ENCODE measurements around the gene EFCAB8.

Gene EFCAB8

DNA sequence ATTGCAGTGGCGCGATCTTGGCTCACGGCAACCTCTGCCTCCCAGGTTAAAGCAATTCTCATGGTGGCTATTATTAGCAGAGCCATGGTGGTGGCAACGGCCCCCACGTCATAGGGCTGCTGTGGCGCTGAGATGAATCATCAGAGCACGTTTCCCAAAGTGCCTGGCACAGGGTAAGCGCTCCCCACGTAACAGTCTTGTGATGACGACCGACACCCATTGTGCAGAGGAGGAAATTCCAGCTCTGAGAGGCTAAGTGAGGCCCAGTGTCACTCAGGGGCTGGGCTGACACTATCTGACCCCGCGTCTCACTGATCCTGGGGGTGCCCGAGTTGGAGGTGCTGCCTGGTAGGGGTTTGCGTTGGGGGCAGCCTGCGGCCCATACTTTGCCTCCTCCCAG lies 129.3 kb downstream of the EFCAB8 start:
- peak; percentile 11 for DNase-seq

DNA sequence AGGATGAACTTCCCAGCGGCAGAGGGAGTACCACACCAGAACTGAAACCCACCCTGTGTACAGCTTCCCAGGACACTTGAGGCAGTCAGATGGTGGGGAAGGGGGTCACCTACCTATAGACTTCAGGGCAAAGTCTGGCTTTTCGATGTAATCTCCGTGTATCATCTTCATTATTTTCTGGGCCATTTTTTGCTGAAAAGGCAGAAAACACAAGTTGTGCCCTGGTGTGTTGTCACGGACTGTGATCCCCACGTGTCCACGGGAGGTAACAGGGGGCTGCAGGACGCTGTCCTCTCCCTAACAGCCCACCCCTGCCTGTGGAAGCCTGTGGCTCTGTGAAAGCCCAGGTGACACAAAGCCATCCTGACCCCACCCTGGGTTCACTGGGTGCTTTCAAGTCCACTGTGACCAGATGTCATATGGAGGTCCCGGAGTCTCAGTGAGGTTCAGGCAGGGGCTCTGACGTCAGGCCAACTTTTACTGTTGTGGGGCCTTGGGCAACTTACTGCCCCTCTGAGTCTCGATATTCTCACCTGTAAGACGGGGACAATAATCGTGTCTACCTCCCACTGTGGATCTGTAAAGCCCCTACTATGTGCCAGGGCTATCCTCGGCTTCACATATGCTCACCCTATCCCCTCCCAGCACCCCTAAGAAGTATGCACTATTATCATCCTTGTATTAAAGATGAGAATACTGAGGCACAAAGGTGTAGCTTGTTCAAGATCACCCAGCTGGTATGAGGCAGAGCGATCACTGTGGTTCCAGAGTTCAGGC lies 131.0 kb downstream of the EFCAB8 start:
- DNase-seq, result no peak

DNA sequence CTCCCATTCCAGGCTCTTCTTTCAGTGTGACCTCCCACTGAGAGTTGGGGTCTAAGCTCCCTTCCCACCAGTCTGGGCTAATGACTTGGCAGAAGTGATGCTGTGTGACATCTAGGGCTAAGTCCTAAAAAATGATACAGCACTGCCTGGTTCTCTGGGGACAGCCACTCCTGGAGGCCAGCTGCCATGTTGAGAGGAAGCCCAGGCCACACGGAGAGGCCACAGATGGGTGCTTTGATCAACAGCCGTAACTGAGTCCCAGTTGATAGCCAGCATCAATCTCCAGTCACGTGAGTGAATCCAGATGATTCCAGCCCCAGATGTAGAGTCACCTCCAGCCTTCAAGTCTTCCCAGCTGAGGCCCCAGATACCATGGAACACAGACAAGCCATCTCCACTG lies 131.7 kb downstream of the EFCAB8 start:
- no peak for DNase-seq

DNA sequence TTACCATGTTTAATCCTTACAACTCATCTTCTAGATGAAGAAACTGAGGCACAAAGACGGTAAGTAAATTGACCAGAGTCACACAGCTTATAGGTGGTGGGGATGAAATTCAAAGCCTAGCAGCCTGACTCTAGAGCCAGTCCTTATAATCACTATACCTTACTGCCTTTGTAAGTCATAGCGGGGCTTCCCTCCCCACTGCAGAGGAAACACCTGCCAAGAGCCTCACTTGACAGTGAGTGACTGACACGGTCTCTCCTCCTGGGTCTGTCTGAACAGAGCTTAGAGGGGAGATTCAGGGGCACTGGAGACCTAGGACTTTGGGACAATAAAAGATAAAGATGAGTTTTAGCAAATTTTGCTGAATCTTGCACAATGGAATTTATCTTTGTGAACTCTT lies 132.7 kb downstream of the EFCAB8 start:
- no peak for DNase-seq

DNA sequence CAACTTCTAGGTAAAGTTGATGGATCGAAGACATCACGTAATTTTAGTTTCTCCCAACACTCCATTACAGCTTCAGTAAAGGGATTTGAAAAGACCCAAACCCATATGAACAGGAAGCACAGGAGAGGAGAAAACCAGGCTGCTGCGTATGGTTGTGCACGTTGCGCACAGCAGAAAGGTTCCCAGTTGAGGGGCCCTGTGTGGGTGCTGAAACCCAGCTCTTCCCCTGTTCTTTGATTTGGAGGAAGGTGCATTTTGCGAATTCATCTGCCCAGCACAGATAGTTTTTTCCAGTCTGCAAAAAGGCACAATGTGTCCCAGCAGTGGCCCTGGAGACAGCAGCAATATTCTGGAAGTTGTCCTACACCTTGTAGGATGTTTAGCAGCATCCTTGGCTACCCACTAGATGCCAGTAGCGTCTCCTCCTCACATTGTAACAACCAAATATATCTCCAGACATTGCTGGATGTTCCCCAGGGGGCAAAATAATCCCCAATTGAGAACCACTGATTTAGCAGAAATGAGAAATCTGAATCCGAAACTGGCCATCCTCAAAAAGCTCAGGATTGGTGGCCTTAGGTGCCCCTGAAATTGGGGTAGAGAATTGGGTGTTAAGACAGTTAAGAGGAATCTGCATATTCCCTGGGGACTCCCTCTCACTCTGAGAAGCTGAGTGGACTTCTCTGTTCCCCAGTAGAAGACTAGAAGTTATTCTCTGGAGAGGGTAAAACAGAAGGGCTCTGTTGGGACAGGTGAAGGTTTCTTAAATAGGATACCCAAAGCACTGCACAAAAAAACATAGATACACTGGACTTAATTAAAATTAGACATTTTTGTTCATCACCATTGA lies 133.3 kb downstream of the EFCAB8 start:
- DNase-seq, result no peak

DNA sequence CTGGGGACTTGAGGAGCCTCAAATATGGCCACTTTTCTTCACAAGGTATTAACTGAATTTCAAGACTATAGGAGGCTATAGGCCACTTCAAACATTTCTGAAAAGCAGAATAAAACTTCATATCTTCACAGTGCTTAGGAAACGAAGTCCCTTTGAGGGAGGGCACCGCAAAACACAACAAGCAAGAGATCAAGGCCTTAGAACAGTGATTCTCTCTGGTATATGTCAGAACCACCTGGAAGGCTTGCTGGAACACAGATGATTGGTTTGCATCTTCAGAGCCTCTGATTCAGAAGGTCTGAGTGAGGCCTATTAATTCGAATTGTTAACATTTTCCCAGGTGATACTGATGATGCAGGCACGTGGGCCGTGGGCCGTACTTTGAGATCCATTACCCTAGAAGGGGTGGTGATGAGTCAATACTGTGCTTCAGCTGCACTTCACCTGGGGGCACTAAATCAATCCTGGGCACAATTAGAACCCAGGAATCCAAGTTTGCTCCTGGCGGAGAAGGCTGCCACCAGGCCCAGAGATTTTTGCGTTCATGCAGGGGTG lies 134.8 kb downstream of the EFCAB8 start:
- DNase-seq, result no peak

DNA sequence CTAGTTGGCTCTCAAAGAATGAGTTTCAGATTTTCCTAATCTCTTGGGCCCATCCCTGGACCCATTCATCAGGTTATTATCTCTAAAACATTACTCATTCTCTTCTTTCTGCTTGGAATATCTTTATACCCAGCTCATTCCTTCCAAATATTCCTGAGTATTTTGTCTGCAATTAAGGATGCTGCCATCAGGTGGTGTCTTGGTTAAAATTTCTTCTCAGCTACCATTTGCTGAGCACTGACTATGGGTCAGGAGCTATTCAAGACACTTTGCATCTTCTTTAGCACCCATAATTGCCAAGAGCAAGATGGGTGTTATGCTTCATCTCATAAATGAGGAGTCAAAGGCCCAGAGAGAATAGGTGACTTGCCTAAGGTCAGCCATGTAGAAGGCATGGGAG lies 137.1 kb downstream of the EFCAB8 start:
- DNase-seq, result no peak

DNA sequence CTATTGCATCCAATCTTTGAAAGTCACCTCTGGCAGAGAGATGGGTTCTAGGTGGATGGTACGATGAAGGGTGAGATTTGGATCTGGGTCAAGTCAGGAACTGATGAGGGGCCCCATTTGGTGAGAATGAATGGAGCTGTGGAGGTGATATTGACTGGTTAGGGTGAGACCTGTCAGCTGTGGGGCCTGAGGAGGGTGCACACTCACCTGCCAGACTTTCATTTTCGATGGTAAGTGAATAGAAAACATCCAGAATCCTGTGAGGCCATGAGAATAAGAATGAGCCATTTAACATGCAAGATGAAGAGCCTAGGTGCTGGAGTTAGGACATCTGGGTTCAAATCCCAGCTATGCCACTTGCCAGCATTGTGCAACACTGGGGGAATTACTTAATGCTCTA lies 138.7 kb downstream of the EFCAB8 start:
- DNase-seq, result no peak

DNA sequence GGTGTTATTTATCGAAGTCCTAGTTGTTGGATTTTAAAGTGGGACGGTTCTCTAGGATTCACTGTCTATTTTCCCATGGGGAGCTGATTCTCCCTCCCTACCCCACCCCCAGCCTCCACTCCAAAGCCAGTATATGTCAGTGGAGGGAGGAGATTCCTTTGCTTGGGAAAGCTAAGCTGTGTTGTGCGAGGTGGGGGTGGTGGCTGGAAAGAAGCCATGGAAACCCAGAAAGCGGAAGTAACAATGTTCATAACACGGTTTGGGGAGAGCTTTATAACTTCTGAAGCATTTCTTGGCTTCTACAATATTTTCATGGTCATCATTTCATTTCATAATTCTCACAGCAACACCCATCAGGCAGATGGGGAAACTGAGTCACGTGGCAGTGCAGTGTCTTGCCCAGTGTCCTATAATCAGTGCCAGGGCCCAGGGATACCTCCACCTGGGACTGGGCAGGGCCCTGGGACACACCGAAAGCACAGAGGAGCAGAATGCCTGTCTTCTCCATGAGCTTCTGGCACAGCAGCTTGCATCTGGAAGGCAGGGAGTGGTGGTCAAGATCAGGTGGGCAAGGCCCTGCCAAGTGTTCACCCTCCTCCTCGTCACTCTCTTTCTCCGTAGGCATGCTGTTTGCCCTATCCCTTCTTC lies 141.0 kb downstream of the EFCAB8 start:
- peak; percentile 70 for DNase-seq

DNA sequence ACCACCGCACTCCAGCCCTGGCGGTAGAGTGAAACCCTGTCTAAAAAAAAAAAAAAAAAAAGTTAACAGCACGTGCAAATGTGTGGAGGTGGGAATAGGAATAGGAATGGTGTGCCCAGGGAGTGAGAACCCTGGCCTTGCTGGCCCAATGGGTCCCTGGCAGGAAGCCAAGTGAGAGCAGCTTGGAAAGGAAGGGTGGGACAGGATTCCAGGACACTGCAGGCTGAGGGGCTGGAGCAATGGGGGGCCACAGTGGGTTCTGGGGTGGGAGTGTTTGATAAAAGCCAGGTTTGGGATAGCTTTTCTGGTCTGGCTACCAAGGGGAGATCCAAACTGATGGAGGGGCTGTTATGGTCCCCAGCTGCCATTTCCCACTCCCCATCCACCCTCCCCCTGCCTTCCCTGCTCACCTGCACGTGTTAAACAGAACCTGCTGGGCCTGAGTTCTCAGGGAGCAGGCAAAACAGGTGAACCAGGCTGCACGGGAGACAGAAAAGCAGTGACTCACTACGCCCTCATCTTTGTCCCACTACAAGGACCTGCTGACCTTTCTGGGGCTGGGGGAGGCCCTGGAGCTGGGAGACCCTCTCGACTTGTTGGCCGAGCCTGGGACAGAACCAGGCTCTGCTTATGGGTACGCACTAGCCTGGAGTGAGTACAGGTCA lies 142.2 kb downstream of the EFCAB8 start:
- DNase-seq, result no peak

DNA sequence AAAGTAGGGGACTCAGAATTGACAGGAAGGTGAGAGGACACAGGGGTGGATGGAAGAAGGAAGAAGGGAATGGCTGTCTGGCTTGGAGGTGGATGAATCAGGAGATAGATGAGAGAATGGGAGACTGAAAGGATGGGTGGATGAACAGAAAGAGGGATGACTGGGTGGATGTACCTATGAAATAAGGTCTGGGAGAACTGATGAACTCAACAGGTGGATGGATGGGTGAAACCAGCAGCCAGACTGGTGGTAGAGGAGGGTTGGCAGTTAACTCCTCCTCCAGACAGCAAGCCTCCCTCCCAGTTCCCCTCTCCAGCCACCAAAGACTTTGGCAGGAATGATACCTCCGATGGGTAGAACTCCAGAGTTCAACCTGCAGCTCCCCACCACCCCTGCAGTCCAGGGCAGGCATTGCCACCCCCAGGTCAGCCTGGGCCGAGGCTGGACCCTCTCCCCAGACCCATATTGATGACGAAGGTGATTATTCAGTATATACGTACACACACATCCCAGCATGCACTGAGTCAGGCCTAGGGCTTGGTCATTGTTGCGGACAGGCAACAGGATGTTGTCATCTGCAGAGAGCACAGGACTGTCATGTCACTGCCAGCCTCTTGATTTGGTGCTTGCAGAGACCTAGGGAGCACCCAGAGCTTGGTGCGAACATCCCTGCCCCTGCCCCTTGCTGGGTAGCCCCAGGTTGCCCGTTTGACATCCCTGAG lies 143.5 kb downstream of the EFCAB8 start:
- DNase-seq, result no peak

DNA sequence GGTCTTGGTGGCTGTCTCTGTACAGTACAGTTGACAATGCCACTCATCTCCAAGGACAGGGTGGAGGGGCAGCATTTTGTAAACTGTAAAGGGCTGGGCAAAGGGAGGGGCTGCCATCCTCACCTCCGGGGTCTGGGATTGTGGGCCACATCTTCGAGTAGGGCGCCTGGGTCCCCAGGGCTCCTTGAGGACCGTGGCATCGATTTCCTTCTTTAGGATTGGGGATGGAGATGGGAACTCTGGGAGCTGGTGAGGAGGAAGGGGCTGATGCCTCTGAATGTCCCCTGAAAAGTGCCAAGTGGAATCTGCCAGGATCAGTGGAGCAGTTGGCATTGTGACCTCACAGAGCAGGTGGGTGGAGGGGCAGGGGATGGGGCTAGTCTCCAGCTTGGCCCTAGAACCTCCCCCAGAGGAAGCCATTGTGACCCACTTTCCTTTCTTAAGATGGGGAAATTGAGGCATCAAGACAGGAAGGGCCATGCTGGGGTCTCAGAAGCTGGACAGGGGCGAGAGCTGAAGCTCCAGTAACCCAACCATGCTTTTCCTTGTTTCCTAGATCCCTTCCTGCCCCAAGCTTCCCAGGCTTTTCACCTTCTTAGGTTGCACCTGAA lies 145.5 kb downstream of the EFCAB8 start, which contains the start of gene SUN5:
SUN5 (minus strand) TSS at position 293 of the 611 bp plus-strand sequence; CDS start at position 200, 93 bp downstream.
- DNase-seq, result no peak

DNA sequence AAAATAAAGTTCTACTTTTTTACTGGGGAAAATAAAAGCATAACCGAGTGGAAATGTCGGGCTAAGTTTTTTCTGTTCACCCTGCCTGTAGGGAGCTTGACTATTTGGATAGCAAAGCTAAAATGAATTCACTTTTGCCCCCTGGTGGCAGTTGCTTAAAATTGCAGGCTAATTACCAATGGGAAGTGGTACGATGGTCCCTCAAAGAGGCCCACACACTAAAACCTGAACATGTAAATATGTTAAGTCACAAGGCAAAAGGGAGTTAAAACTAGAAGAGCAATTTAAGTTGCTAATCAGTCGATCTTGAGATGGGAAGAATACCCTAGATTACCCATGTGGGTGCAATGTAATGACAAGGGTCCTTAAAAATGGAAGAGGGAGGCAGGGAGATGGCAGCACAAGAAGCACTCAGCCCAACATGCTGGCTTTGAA lies 146.4 kb downstream of the EFCAB8 start:
- peak; percentile 54 for DNase-seq

DNA sequence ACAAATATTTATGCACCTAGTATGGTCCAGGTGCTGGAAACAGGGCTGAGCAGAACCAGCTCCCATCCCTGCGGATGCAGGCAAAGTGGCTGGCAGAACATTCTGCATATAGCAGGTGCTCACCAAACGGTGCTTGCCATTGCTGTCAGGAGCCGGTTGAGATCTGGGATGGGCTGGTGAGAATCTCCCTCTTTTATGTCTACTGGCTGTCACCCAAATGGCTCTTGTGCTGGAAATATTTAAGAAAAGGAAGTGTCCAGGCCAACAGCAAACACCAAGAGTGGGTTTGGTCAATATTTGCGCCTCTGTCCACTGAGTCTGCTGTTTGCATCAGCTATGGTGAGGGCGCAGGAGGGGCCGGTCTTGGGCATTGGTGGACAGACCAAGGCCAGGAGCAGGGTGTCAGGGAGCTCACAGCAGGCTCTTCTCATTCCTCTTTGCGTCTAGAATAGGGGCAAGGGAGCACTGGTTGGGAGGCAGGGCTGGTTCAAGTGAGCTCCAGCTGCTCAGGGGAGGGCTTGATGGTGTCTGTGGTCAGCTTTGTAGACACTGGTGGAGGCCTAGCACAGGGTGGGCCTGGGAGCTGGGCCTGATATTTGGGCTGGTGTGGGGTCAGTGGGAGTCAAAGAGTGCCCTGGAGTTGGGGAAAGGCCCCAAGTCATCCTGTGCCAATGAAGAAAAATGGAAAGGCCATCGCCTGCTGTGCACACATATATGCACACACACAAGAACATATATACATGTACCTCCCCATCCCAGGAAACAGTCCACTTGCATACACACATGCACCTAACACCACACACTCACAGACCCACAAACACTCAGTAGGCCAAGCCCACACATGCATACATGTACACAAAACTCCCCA lies 147.4 kb downstream of the EFCAB8 start:
- DNase-seq, result no peak

DNA sequence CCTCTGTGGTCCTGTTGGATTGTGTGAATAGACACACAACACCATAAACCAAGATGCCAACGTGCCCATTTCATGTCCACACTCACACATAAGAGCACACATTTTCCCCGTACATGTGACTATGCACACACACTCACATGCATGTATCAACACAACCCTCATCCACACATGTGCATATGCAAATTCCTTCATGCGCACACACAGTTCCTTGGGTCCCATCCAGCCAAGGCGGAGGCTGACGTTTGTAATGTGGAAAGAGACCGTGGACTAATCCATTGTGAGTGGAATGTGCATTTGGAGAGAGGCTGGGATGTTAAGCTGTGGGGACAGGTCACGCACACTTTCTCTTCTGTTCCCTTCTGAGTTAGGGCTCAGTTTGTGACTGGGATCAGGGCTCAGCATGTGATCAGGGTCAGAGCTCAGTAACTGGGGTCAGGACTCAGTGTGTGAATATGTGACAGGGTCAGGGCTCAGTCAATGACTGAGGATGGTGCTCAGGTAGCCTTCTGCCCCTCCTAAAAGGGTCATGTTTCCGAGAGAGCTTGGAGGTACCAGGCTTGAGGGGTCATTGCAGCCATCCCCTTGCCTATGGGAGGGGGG lies 148.2 kb downstream of the EFCAB8 start:
- no peak for DNase-seq

DNA sequence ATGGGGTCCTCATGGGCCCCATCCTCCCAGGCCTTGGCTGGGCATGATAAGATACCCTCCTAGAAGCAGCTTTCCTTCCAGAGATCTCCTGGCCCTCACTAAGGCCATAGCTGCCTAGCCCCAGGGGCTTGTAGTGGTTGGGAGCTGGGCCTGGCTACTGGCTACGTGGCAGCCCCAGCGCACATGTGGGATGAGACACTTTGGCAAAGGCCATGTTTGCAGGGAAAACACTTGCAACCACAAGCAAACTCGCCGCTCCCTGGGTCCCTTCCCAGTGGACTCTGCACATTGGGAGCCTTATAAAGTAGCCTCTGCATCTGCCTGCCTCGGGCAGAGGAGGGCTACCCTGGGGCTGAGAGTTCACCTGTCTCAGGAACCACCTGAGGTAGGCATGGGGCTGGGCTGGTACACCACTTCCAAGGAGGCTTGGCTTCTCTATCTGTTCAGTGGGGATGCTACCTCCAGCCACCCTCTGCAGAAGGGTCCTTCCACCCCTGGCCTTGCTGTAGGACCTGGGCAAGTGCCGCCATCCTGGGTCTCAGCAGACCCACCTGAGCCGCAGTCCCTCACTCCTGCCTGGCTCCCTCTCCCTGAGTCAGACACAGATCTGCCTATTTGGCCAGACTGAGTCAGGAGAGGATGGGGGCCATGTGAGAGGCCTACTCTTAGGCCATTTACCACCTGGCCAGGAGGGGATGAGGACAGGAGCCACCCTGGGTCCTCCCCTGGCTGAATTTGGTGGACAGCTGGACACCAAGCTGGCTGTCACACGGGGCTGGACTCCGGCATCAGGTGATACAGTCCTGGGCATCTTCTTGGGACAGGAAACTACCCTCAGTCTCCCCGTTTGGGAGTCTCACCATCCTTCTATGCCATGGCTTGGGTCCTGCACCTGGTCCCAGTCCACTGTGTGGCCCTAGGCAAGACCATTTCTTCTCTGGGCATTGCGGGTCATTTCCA lies 148.9 kb downstream of the EFCAB8 start, which contains the start of gene BPIFB2:
BPIFB2 (plus strand) TSS at position 329 of the 960 bp plus-strand sequence. CDS start 871 bp downstream, outside the sequence.
- no peak for DNase-seq

DNA sequence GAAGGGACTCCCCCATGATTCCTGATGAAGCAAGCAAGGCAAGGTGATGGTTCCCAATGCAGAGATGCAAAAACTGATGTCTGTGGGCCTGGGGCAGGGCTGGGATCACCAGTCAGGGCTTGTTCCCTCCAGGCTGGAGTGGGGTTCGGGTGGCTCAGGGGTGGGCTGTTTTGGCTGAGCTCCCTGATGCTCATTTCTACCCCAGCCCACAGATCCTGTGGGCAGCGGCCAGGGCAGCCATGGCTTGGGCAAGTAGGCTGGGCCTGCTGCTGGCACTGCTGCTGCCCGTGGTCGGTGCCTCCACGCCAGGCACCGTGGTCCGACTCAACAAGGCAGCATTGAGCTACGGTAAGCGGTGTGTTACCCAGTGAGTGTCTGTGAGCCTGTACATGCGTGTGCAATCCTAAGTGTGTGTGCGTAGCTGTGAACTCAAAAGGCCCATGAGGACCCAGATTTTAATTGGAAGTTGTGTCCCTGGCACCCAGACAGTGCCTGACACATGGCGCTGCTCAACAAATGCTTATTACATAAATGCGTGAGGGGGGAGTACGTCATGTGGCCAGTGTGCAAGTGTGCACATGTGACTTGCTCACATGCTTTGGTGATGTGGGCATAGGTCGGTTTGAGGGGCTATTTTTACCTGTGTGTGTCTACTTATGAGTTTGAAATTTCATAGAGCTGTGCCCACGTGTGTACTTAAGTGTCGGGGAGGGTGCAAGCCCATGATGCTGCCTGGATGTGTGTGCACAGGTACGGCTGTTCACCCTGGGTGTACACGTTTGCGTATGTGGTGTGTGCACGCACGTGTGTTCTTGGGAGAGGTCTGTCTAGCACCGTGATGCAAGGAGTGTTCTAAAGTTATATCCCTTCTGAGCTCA lies 149.9 kb downstream of the EFCAB8 start:
- no peak for DNase-seq

Data from MV-4-11 (cell line).